Chondrocyte (in vitro differentiated cells): ENCODE data around the gene HIP1R. TPM values are rescaled to one million over a fixed set of nuclear protein-coding genes. Genes with fewer than 3 reads are reported as not detected.
A peak's percentile ranks its signal among the peaks of the same experiment; 100 is the strongest.

Experiments used
- DNase-seq: peaks from one replicate; pipeline ENCODE4 v3.0.0; 2021; ENCODE audit warnings: mixed read lengths, low spot score
- H3K27ac Mint-ChIP-seq: one replicate; pipeline ENCODE4 v1.8.0; 2021; ENCODE audit warnings: mild to moderate bottlenecking, moderate library complexity, mixed read lengths; ENCODE audit not compliant: unreplicated experiment
- H3K27me3 Mint-ChIP-seq: 2 replicates; pipeline ENCODE4 v1.8.0; 2021; ENCODE audit warnings: low read depth, mixed read lengths
- H3K36me3 Mint-ChIP-seq: 2 replicates; pipeline ENCODE4 v1.8.0; 2021; ENCODE audit warnings: low read depth, mixed read lengths
- H3K4me1 Mint-ChIP-seq: 2 replicates; pipeline ENCODE4 v1.8.0; 2021; ENCODE audit warnings: low read depth, mild to moderate bottlenecking, mixed read lengths
- H3K4me3 Mint-ChIP-seq: one replicate; pipeline ENCODE4 v1.8.0; 2021; ENCODE audit warnings: mild to moderate bottlenecking, moderate library complexity, mixed read lengths; ENCODE audit not compliant: unreplicated experiment
- H3K9me3 Mint-ChIP-seq: 2 replicates; pipeline ENCODE4 v1.8.0; 2021; ENCODE audit warnings: low read depth, mixed read lengths
- CTCF ChIP-seq: fragments of 200-600 bp; sonication (generic); IDR thresholded peaks from 2 replicates; pipeline ENCODE4 v1.5.0; 2021; ENCODE audit warnings: antibody characterized with exemption, mild to moderate bottlenecking, moderate library complexity
- total RNA-seq: library from RNA; stranded (reverse); gene quantifications from 3 replicates; pipeline ENCODE4 v1.2.1, GENCODE V29; 2021

The HIP1R gene
- total RNA-seq, 1 donor from 2014 or later: 13.8 TPM

GRCh38 chr12:122846622-122847515 is 11.6 kb downstream of the HIP1R start:
- Mint-ChIP-seq H3K9me3 (no peaks in the 10 kb centered on the region), H3K27me3 (no peaks in the 10 kb centered on the region), H3K27ac (no peak overlapping the region), H3K4me3 (no peak overlapping the region), H3K36me3 (peaks cover 2% of the 10 kb centered on the region), H3K4me1 (peaks cover 13% of the 10 kb centered on the region)
- no peak for DNase-seq
- TF ChIP-seq CTCF: no peak

GRCh38 chr12:122847516-122847836 is 12.2 kb downstream of the HIP1R start:
- H3K36me3 Mint-ChIP-seq: peaks cover 2% of the 10 kb centered on the region
- TF ChIP-seq CTCF: no peak
- H3K27me3 Mint-ChIP-seq: no peaks in the 10 kb centered on the region
- peaks cover 13% of the 10 kb centered on the region for H3K4me1 Mint-ChIP-seq
- H3K9me3 Mint-ChIP-seq: no peaks in the 10 kb centered on the region
- DNase-seq: peak; percentile 55
- H3K27ac Mint-ChIP-seq: no peak overlapping the region
- no peak overlapping the region for H3K4me3 Mint-ChIP-seq

GRCh38 chr12:122847921-122848421 is 12.7 kb downstream of the HIP1R start:
- H3K9me3 Mint-ChIP-seq: no peaks in the 10 kb centered on the region
- H3K36me3 Mint-ChIP-seq: peaks cover 2% of the 10 kb centered on the region
- H3K27ac Mint-ChIP-seq: no peak overlapping the region
- H3K4me1 Mint-ChIP-seq: peaks cover 15% of the 10 kb centered on the region
- peak; percentile 91 for DNase-seq
- H3K4me3 Mint-ChIP-seq: no peak overlapping the region
- no peaks in the 10 kb centered on the region for H3K27me3 Mint-ChIP-seq
- no peak for TF ChIP-seq CTCF

GRCh38 chr12:122848471-122849351 is 13.5 kb downstream of the HIP1R start:
- H3K27ac Mint-ChIP-seq: no peak overlapping the region
- H3K36me3 Mint-ChIP-seq: peaks cover 2% of the 10 kb centered on the region
- H3K4me1 Mint-ChIP-seq: peaks cover 16% of the 10 kb centered on the region
- TF ChIP-seq CTCF: no peak
- H3K27me3 Mint-ChIP-seq: no peaks in the 10 kb centered on the region
- H3K4me3 Mint-ChIP-seq: no peak overlapping the region
- peak; percentile 85 for DNase-seq
- H3K9me3 Mint-ChIP-seq: no peaks in the 10 kb centered on the region

- TF ChIP-seq CTCF: no peak
- DNase-seq: peak; percentile 79
- H3K27me3 Mint-ChIP-seq: no peaks in the 10 kb centered on the region
- H3K4me3 Mint-ChIP-seq: no peak overlapping the region
- no peak overlapping the region for H3K27ac Mint-ChIP-seq
- H3K36me3 Mint-ChIP-seq: peaks cover 2% of the 10 kb centered on the region
- H3K9me3 Mint-ChIP-seq: no peaks in the 10 kb centered on the region
- H3K4me1 Mint-ChIP-seq: peaks cover 16% of the 10 kb centered on the region
These were observed 14.2 kb downstream of the HIP1R start for GRCh38 chr12:122849352-122850047.
